ENCODE results near the gene PABPC1L2A.
"Not testable (repeated sequence)": the region's sequence is repeated elsewhere in the genome, so short reads cannot be mapped to it uniquely, and the experiment has no call there.

The PABPC1L2A gene

GRCh38 chrX:73079024-73079562 lies at the start of gene PABPC1L2A:
PABPC1L2A (minus strand) TSS chrX:73079512; CDS start chrX:73079386, 126 bp downstream.
- DNase-seq, result not testable (repeated sequence)

DNA sequence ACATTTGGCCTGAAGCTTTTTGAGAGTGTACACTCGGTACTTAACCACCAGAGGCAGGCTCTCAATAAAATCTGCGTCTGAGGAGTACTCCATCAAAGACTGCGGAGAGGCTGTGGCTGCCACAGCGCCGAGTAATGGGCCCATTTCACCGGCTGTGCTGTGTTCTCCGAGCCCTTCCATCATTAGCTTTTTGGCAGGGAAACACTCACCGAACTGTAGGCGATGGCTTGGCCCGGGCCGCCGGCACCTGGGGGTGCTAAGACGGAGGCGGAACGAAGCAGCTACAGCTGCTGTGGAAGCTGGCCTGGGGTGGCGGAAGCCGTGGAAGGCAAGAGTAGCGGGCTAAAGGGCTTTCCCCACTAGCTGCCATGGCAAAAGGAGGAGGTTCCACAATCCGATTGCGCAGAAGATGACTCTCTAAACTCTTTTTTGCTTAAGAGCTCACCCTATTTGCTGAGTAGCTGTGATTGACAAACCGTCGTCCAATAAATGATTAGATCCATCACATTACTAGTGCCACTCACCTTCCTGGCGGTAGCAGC lies 48.5 kb upstream of the PABPC1L2A start:
- DNase-seq, result no peak

DNA sequence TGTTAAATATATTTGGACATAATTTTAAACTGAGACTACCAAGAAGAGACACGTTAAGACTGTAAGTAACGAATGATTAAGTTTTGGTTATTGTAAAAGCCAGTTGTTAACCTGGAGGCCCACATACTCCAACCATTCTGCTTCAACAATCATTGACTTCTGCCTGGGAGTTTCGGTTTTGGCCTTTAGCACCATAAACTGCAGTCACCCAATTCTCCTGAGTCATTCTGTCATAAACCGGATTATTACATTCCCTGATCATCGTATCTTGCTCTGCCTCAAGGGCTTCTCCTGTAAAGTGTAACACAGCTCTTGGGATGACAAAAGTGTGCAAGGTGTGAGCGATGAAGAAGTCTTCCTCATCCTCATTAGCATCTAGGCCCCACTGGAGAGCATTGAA lies 46.9 kb upstream of the PABPC1L2A start:
- DNase-seq, result no peak

GRCh38 chrX:73099505-73099904 lies 20.2 kb upstream of the PABPC1L2A start:
- not testable (repeated sequence) for DNase-seq

DNA sequence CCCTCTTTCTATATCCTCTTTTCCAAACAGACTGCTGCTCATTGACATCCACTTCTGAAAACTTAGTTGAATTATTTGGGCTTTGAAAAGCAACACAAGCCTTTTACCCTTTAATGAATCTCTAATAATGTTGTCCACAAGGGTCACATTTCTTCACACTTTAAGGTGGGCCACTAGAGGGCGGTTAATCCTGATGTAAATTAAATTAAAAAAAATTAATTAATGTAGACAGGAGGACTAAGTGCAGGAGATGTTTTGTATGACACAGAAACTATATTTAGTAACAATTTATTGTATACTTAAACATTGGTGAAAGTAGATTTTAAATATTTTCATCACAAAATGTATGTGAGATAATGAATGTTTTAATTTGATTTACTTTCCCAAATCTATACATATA lies 7.5 kb upstream of the PABPC1L2A start:
- not testable (repeated sequence) for DNase-seq

GRCh38 chrX:73079884-73080283 lies 572 bp upstream of the PABPC1L2A start:
- DNase-seq, result not testable (repeated sequence)

GRCh38 chrX:73078597-73078996 lies 715 bp downstream of the PABPC1L2A start:
- not testable (repeated sequence) for DNase-seq

GRCh38 chrX:73076838-73077237 lies 2.5 kb downstream of the PABPC1L2A start:
- no peak for DNase-seq

- DNase-seq, result no peak
These were observed 9.8 kb downstream of the PABPC1L2A start for GRCh38 chrX:73069365-73070035.

- DNase-seq, result no peak
These were observed 10.6 kb downstream of the PABPC1L2A start for GRCh38 chrX:73068467-73069364.

DNA sequence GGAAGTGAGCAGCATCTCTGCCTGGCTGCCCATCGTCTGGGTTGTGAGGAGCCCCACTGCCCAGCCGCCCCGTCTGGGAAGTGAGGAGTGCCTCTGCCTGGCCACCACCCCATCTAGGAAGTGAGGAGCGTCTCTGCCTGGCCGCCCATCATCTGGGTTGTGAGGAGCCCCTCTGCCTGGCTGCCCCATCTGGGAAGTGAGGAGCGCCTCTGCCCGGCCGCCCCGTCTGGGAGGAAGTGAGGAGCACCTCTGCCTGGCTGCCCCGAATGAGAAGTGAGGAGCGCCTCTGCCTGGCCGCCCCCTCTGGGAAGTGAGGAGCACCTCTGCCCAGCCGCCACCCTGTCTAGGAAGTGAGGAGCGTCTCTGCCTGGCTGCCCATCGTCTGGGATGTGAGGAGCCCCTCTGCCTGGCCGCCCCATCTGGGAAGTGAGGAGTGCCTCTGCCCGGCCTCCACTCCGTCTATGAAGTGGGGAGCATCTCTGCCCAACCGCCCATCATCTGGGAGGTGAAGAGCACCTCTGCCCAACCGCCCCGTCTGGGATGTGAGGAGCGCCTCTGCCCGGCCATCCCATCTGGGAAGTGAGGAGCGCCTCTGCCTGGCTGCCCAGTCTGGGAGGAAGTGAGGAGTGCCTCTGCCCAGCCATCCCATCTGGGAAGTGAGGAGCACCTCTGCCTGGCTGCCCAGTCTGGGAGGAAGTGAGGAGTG lies 11.4 kb downstream of the PABPC1L2A start:
- DNase-seq, result not testable (repeated sequence)

GRCh38 chrX:73028876-73029275 lies 50.4 kb downstream of the PABPC1L2A start:
- no peak for DNase-seq
